Stimulated activated CD4-positive, alpha-beta T cell treated with anti-CD3 and anti-CD28 coated beads, Interleukin-12 subunit alpha, Interleukin-12 subunit beta, amount 100 ng/mL, for 24 hours (primary cell): Measurements from ENCODE around the gene HMGN4.

Source experiments
- DNase-seq, 2 experiments: peaks; one replicate each; pipeline ENCODE4 v3.0.0-alpha.2; 2020; ENCODE audit warnings: low read depth in 2 of 2

HMGN4 gene

GRCh38 chr6:26552205-26552604 lies 14.0 kb downstream of the HMGN4 start:
- DNase-seq: no peak

DNA sequence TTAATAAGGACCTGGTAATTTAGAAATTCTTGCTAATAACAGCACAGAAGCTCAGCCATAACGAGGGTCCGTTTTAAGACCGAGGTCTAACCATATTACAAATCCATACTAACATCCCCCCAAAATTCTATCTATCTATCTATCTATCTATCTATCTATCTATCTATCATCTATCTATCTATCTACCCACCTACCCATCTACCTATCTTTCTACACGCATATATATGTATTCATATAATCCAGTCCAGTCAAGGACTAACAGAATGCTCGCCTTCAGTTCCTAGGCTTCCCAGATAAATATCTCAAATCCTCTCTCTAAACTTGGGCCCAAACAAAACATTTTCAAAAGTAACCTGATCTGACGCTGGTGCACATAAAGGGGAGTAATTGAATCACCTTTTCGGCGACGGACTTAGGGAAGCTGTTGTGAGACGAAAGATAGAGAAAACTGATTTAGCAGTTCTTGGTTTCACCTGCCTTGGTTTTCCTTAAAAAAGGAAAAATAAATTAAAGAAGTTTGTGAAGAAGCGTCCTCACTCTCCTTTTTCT lies 14.5 kb downstream of the HMGN4 start:
- no peak for DNase-seq

GRCh38 chr6:26553264-26553634 lies 15.1 kb downstream of the HMGN4 start:
- peak; percentile 64 to 75 for DNase-seq

- peak; percentile 66 to 75 for DNase-seq
These were observed 15.7 kb downstream of the HMGN4 start for GRCh38 chr6:26553635-26554446.

DNA sequence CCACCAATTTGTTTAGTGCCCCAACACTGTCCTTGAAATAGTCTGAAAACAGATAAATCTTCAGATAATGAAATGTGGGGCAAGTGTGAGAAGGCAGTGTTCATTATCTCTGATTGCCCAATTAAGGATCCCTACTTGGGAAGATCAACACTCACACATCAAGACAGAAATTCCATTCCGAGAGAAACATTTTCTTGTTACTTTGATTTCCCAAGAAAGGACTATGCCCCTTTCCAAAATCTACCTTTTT lies 16.2 kb downstream of the HMGN4 start:
- no peak for DNase-seq

GRCh38 chr6:26554697-26555504 lies 16.7 kb downstream of the HMGN4 start:
- peak in 1 of 2 experiments; percentile 64 for DNase-seq

DNA sequence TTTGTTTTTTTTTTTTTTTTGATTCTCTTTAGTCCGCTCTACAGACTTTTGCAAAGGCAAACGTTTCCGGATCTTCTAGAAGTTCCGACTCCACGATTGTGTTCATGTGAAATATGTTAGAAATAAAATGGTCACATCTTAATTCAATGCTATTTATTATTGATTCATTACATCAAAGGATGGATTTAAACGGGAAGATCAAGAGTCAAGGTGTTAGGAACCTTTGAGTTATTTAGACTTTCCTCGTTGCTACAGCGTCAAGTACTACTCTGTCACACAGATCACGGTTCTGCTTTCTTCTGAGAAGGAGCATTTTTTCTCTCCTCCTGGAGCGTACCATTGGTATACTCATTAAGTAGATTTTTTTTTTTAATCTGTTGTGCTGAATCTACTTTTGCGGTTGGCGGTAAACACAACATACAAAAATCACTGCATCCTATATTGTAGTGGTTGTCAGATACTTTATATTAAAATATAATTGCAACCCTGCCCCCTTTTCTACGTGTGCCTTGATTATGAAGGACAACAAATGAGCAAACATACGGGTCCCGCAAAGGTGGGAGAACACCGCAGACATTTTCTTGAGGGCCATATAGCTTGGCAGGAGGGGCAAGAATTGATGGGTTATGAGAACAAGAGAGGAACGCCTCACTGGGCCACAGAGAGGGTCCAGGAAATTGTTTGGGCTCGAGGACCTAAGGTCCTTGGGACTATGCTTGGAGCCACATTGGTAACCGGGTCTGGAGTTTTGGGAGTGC lies 17.5 kb downstream of the HMGN4 start:
- DNase-seq: no peak

GRCh38 chr6:26556263-26557070 lies 18.3 kb downstream of the HMGN4 start:
- no peak for DNase-seq

DNA sequence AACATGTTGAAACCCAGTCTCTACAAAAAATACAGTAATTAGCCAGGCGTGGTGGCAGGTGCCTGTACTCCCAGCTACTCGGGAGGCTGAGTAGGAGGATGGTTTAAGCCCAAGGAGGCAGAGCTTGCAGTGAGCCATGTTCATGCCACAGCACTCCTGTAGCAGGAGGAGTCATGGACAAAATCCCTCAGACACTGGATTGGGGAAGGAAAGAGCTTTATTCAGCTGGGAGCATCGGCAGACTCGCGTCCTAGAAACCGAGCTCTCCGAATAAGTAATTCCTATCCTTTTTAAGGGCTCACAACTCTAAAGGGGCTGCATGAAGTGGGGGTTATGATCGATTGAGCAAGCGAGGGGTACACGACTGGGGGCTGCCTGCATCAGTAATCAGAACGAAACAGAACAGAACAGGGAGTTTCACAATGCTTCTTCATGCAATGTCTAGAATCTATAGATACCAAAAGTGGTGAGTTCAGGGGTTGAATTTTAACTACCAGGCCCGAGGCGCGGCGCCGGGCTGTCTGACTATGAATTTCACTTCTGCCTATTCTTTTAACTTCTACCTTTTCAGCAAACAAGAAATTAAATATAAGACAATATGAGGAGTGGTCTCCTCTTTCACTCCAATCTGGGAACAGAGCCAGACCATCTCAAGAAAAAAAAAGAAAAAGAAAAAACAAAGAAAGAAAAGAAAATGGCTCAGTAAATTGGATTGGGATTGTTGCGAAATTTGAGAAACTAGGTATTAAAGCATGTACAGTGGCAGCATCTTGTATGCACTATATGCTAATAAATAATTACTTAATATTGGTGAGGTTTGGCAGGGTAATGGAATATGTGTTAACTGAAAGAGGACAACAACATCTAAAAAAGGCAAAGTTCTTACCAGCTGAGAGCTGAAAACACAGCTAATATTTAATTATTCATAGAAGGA lies 23.6 kb downstream of the HMGN4 start:
- DNase-seq: no peak

DNA sequence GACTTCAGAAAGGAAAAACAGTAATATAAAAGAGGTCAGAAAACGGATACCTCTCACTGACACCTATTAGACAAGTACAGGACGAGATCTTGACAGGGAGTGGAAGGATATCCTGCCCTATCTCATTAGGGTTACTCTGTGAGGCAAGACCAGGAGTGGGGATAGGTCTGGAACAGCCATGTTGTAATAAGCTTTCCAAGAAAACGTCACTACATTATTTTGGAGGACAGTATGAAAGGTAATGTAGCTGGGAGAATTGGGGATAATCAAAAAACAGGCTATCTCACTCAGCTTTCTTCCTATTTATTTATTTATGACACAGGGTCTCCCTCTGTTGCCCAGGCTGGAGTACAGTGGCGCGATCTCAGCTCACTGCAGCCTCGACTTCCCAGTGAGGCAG lies 25.3 kb downstream of the HMGN4 start:
- no peak for DNase-seq

DNA sequence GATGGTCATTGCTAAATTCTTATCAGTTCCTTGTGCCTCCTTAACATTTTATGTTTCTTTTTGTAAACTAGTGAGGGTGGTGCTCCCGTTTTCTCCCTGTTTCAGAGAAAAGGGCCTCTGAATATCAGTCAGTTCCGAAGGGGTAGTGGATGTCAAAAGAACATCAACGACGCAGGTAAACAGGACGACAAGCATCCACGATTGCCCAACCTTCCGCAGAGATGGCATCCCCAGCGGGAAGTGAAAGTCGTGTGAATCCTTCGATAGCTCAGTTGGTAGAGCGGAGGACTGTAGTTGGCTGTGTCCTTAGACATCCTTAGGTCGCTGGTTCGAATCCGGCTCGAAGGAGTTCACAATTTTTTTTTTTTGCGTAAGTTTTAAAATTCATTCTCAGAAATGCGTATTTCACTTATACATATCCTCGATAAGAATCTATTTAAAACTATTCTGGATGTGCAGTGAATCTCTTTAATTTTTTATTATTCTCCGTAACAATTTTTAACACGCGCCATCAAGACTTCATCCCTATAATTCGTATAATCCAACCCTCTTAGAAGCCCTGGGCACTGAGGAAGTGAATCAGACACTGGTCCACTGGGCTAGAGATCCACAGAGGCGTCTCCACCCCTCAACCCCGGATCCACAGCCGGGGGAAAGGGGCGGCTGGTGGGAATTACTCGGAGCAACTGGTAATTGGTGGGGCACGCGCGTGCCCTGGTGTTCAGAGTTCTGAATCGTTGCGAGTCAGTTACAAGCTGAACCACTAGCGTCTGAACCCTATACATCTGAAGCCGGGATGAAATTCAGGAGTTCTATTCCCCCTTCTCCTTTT lies 30.7 kb downstream of the HMGN4 start:
- peak; percentile 98 for DNase-seq

GRCh38 chr6:26569433-26569764 lies 31.2 kb downstream of the HMGN4 start:
- DNase-seq: no peak

- no peak for DNase-seq
These were observed 32.1 kb downstream of the HMGN4 start for GRCh38 chr6:26570027-26570809.

DNA sequence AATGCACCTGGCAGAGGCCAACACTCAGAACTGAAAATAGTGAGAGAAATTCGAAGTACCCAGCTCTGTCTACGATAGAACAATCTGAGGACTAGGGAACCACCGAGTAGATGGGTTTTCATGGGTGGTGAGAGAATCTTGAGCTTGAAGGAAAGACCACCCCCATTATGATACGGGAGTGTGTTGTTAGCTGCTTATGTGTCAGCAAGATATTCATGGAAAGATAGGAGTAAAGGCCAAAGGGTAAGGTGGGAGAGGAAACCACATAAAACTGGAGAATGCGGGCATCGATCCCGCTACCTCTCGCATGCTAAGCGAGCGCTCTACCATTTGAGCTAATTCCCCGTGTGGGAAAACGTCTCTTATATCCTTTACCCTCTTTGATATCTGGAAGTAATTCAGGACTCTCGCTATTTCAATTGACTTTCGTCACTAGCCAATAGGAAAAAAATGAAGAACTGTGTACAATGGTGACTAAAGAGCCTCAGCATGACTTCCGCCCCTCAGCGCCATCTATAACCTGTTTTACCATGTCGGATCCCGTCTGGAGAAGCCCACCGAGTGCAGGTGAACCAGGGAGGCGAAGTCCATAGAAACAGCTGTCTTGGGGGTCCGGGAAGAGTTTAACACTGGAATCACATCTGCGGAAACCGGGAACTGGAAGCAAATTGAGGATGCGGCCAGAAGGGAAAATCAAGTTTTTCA lies 33.6 kb downstream of the HMGN4 start:
- DNase-seq: peak; percentile 46 to 57

- DNase-seq: no peak
These were observed 37.4 kb downstream of the HMGN4 start for GRCh38 chr6:26575494-26575939.

- no peak for DNase-seq
These were observed 38.3 kb downstream of the HMGN4 start for GRCh38 chr6:26576407-26576843.

GRCh38 chr6:26576929-26577719 lies 39.0 kb downstream of the HMGN4 start:
- peak; percentile 63 to 84 for DNase-seq
